NB4 (cell line): ENCODE measurements around the gene PRMT7.
"Not testable (repeated sequence)": the region's sequence is repeated elsewhere in the genome, so short reads cannot be mapped to it uniquely, and the experiment has no call there.

Experiments used
- DNase-seq: peaks from one replicate; pipeline ENCODE4 v3.0.0; 2010; ENCODE audit warnings: low read depth
- H3K4me3 ChIP-seq: one replicate; pipeline ENCODE4 v1.5.1; 2011; ENCODE audit warnings: mild to moderate bottlenecking, low read depth, low read length, moderate library complexity
- MYC ChIP-seq: IDR thresholded peaks from 2 replicates; pipeline ENCODE4 v1.6.1; 2011; ENCODE audit warnings: low read depth, low read length
- POLR2A ChIP-seq: IDR thresholded peaks from 2 replicates; pipeline ENCODE4 v1.6.1; 2011; ENCODE audit warnings: mild to moderate bottlenecking; ENCODE audit not compliant: insufficient read length; ENCODE audit errors: extremely low read depth
- TF ChIP-seq, protein P1 (sequence below): IDR thresholded peaks from 2 replicates; pipeline ENCODE4 v1.6.1; 2011; ENCODE audit warnings: low read depth, low read length
- TF ChIP-seq, protein P2 (sequence below): IDR thresholded peaks from one replicate; pipeline ENCODE4 v1.5.1; 2012; ENCODE audit warnings: low read depth, low read length

Gene PRMT7

DNA sequence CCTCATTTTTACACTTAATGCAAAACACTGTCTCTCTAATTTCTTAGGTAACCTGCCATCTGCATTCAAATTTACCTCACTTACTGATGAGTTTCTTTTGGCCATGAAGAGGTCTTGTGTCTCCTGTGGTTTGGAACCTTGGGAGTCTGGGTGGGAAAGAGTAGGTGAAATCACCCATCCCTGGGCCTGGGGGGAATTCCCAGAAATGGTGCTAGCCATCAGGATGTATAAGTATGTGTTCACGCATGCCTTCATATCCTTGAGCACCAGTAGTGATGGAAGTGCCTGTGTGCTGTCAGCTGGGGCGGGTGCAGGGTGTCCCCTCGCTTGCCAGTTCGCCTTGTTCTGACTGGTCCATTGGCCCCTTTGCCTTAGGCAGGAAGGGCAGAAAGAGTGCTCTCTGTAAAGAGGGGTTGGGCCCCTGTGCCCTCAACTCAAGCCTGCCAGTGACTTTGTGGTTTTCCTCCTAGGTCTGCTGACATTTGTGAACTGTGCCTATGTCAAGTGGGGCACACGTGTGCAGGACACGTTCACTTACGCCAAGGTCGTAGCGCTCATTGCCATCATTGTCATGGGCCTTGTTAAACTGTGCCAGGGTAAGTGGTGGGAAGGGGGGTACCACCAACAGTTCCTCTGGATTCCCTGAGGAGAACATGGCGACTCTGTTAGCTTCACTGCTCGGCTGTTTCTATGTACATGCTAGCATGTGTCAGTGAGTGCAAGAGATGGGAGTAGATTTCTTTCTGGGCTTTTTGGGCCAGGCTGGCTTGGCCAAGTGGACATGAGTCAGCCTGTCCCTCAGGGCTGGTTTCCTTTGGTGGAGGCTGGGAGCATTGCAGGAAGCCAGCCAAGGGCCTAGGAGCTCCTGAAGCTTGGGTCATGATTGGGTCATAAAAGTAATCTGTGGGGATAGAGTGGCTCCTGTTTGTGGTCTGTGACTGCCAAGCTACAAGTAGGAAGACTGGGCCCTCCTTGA, 23.3 kb upstream of the PRMT7 start:
- H3K4me3 ChIP-seq, result no peak overlapping the region
- TF ChIP-seq, protein P1, sequence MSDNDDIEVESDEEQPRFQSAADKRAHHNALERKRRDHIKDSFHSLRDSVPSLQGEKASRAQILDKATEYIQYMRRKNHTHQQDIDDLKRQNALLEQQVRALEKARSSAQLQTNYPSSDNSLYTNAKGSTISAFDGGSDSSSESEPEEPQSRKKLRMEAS, result no peak
- TF ChIP-seq, protein P2, sequence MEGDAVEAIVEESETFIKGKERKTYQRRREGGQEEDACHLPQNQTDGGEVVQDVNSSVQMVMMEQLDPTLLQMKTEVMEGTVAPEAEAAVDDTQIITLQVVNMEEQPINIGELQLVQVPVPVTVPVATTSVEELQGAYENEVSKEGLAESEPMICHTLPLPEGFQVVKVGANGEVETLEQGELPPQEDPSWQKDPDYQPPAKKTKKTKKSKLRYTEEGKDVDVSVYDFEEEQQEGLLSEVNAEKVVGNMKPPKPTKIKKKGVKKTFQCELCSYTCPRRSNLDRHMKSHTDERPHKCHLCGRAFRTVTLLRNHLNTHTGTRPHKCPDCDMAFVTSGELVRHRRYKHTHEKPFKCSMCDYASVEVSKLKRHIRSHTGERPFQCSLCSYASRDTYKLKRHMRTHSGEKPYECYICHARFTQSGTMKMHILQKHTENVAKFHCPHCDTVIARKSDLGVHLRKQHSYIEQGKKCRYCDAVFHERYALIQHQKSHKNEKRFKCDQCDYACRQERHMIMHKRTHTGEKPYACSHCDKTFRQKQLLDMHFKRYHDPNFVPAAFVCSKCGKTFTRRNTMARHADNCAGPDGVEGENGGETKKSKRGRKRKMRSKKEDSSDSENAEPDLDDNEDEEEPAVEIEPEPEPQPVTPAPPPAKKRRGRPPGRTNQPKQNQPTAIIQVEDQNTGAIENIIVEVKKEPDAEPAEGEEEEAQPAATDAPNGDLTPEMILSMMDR, result no peak
- TF ChIP-seq POLR2A, result no peak
- no peak for TF ChIP-seq MYC
- DNase-seq, result peak; percentile 72

DNA sequence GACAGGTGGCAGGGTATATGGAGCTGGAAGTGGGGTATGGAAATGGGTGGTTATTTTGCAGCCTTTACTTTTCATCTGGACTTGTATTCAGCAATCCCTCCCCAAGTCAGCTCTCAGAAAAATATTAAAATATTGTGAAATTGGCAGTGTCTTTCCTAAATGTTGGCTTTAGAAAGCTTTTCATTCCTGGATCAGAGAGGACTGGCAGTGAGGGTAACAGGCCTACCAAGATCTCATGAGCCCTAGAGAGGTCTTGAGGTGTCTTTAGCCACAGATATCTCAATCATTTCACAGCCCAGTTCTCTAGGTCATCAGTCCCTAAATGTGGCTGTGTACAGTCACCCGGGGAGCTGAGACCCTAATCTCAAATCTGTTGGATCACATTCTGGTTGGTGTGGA, 22.6 kb upstream of the PRMT7 start:
- TF ChIP-seq POLR2A, result no peak
- TF ChIP-seq, protein P1, result no peak
- TF ChIP-seq, protein P2, result no peak
- no peak for TF ChIP-seq MYC
- no peak for DNase-seq
- H3K4me3 ChIP-seq, result no peak overlapping the region

DNA sequence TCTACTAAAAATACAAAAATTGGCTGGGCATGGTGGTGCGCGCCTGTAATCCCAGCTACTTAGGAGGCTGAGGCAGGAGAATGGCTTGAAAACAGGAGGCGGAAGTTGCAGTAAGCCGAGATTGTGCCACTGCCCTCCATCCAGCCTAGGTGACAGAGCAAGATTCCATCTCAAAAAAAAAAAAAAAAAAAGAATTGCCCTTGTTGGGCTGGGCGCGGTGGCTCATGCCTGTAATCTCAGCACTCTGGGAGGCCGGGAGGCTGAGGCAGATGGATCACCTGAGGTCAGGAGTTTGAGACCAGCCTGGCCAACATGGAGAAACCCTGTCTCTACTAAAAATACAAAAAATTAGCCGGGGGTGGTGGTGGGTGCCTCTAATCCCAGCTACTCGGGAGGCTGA, 22.0 kb upstream of the PRMT7 start:
- DNase-seq, H3K4me3 ChIP-seq: not testable (repeated sequence)

DNA sequence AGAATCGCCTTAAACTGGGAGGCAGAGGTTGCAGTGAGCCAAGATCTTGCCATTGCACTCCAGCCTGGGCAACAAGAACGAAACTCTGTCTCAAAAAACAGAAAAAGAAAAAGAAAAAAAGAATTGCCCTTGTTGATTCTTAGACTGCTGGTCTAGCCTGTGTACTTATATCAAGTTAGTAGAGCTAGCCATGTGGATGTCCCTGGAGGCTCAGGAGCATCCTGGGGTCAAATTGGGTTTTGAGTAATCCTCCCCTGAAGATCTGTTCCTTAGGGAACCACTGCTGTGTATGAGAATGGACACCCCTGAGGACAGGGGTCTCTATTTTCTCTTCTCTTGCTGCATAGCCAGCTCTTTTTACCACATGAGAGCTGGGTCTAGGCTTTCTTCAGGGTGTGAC, 21.6 kb upstream of the PRMT7 start:
- DNase-seq, result peak; percentile 68
- H3K4me3 ChIP-seq, result no peak overlapping the region
- TF ChIP-seq, protein P1, result no peak
- TF ChIP-seq POLR2A (no peak), MYC (no peak)
- TF ChIP-seq, protein P2, result no peak

DNA sequence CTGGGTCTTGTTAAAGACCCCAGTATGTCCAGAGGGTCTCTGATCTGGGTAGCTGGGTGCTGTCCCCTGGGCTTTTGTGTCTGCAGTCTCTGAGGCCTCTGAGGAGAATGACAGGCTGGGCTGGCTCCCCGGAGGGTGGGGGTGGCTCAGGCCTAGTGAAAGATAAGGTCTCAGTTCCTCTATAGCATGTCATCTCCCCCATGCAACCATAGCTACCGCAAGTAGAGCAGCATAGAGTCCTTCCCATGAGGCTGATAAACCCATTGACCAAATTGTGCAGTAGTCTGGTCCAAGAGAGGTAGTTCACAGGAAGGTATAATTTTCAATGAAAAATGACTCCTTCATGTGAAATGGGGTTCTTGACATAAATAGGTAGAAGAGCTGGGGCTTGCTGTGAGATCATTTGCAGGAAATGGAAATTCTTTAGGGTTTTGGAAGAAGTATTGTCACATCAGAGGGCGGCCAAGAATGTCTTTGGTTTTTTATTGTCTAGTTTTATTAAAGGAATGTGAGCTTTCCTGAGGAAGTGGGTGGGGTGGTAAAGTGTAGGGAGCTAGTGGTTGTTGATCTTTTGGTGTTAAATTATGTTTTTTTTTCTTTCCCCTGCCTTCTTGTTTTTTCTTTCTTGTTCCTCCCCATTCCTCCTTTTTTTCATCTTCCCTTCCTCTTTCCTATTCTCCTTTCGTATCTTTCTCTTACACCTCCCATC, 21.0 kb upstream of the PRMT7 start:
- peak; percentile 95 for DNase-seq
- TF ChIP-seq, protein P1, result peak; percentile 28; the same call in 1 of the 2 replicates
- TF ChIP-seq MYC (peak; percentile 44; the same call in 1 of the 2 replicates), POLR2A (no peak)
- H3K4me3 ChIP-seq, result no peak overlapping the region

DNA sequence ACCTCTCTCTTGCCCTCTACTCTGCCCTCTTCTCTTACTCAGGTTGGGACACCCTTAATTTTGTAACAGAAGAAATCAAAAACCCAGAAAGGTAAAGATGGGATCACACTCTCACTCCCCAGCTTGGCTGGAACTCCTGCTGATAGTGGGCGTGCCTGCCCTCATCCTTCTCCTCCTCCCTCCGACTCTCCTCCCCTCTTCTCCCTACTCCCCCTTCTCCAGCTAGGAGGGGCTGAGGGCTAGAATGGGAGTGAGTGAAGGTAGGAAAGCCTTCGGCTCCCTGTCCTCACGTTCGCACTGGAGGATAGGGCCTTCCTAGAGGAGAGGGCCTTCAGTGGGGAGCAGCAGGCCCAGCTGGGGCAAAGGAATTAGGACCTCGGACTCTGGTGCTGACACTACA, 20.4 kb upstream of the PRMT7 start:
- no peak for DNase-seq
- no peak overlapping the region for H3K4me3 ChIP-seq
- TF ChIP-seq, protein P2, result no peak
